ENCODE measurements around the gene ZPLD1.

DNA sequence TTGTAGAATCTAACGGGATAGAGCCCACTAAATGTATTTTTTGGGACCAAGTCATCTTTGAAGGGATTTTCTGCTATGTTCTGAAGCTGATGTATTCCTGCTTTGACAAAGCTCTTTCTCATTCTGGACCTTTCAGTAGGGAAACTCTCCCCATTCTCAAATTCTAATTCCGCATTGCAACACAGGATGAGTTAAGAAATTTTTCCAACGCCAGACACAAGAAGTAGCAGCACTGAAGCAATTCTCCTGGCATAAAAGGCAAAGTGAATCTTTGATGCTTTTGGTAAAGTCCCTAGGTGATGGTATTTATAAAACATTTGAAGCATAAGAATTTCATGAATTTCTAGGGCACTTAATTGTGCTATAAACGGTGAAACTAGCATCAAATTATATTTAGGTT lies 76.8 kb downstream of the ZPLD1 start:
- no peak for TF ChIP-seq POLR2AphosphoS5 (IDR thresholded peaks at IDR 0.05)
- TF ChIP-seq, protein P1, sequence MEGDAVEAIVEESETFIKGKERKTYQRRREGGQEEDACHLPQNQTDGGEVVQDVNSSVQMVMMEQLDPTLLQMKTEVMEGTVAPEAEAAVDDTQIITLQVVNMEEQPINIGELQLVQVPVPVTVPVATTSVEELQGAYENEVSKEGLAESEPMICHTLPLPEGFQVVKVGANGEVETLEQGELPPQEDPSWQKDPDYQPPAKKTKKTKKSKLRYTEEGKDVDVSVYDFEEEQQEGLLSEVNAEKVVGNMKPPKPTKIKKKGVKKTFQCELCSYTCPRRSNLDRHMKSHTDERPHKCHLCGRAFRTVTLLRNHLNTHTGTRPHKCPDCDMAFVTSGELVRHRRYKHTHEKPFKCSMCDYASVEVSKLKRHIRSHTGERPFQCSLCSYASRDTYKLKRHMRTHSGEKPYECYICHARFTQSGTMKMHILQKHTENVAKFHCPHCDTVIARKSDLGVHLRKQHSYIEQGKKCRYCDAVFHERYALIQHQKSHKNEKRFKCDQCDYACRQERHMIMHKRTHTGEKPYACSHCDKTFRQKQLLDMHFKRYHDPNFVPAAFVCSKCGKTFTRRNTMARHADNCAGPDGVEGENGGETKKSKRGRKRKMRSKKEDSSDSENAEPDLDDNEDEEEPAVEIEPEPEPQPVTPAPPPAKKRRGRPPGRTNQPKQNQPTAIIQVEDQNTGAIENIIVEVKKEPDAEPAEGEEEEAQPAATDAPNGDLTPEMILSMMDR (IDR thresholded peaks at IDR 0.05): no peak
- TF ChIP-seq POLR2A (IDR thresholded peaks at IDR 0.05): no peak

Measured in prostate gland (tissue), 2 donors.